ENCODE data around the gene NFATC1.

The NFATC1 gene

DNA sequence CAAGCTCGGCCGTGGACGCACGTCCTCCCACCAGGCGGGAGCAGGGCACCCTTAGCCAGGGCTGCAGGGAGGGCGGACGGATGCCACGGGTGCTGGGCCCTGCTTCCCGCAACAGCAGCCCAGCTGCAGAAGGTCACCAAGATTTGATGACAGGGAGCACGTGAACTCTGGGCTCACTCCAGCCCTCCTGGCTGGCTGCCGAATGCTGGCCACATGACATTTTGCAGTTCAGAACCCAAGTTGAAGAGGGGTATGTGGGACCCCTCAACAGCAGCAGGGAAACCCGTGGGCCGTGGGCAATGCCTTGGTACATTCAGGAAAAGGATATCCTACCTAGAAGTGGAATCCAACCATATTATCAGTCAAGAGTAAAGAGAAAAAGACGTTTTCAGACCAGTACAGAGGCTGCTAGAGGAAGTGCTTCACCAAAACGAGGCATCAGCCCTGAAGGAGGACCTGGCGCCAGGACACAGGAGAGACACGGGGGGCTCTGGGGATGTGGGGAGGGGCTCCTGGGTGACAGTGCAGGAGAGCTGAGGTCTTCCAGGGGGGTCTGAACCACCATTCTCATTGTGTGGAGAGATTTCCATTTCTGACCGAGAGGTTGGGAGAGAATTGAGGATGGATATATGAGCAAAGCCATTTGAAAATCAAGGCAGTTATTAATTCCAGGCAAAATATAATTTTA is 176.5 kb downstream of the NFATC1 start:
- Histone ChIP-seq H3K9me3 (no peaks in the 10 kb centered on the region), H3K4me3 (ENCODE audit: low read depth in 1 of 2, low read length in 1 of 2) (no peak overlapping the region), H3K36me3 (no peaks in the 10 kb centered on the region), H3K4me1 (ENCODE audit: control insufficient read depth in 1 of 2, insufficient read depth in 1 of 2, low read depth in 1 of 2, low read length in 1 of 2) (peaks cover 6 to 7% of the 10 kb centered on the region in 2 experiments), H3K27ac (no peak overlapping the region), H3K27me3 (no peaks in the 10 kb centered on the region)
- TF ChIP-seq, protein P1, sequence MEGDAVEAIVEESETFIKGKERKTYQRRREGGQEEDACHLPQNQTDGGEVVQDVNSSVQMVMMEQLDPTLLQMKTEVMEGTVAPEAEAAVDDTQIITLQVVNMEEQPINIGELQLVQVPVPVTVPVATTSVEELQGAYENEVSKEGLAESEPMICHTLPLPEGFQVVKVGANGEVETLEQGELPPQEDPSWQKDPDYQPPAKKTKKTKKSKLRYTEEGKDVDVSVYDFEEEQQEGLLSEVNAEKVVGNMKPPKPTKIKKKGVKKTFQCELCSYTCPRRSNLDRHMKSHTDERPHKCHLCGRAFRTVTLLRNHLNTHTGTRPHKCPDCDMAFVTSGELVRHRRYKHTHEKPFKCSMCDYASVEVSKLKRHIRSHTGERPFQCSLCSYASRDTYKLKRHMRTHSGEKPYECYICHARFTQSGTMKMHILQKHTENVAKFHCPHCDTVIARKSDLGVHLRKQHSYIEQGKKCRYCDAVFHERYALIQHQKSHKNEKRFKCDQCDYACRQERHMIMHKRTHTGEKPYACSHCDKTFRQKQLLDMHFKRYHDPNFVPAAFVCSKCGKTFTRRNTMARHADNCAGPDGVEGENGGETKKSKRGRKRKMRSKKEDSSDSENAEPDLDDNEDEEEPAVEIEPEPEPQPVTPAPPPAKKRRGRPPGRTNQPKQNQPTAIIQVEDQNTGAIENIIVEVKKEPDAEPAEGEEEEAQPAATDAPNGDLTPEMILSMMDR (IDR thresholded peaks at IDR 0.05), result no peak

DNA sequence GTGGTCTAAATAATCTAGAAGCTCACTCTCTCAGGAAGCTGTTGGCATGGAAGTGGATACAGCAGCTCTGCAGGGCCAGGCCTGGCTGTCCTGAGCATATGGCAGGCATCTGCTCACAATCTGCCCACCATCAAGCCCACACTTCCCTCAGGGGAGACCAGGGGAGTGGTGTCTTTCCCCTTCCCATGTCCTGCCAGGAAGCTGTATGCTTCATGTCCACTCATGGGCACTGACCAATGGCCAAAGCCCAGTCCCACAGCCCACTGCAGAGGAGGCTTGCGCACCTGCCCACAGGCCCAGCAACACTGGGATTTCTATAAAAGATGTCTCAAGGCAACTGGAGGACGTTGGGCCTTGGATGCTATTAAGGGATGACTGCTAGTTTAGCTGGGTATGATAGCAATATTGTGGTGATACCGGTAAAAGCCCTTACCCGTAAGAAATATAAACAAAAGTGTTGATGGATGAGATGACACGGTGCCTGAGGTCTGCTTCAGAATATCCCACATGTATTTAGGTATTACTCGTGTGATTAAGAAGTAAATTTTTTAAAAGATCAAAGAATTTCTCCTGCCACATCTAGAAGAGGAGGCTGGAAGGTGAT is 177.2 kb downstream of the NFATC1 start:
- H3K4me3 ChIP-seq (ENCODE audit: low read depth in 1 of 2, low read length in 1 of 2), result no peak overlapping the region
- peaks cover 5 to 7% of the 10 kb centered on the region in 2 experiments for H3K4me1 ChIP-seq (ENCODE audit: control insufficient read depth in 1 of 2, insufficient read depth in 1 of 2, low read depth in 1 of 2, low read length in 1 of 2)
- no peaks in the 10 kb centered on the region for H3K27me3 ChIP-seq
- H3K27ac ChIP-seq, result no peak overlapping the region
- H3K9me3 ChIP-seq, result no peaks in the 10 kb centered on the region
- TF ChIP-seq, protein P1 (IDR thresholded peaks at IDR 0.05), result no peak
- H3K36me3 ChIP-seq, result no peaks in the 10 kb centered on the region

DNA sequence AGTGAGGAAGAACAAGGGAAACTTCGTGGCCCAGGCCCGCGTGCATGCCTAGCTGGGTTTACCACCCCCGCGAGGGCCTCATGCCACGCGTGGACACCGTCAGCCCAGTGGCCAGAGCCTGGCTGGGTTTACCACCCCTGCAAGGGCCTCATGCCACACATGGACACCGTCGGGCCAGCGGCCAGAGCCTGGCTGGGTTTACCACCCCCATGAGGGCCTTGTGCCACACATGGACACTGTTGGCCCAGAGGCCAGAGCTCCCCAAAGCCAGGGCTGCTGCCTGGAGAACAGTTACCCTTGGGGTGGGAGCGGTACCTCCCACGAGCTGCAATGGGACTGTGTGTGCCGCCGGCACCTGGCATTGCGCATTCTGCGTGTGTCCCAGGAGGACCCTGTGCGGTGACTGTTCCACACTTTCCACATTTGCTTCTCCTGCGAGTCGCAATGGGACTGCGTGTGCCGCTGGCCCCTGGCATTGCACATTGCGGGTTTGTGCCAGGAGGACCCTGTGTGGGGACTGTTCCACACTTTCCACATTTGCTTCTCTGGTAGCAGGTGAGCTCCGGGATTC is 178.3 kb downstream of the NFATC1 start:
- Histone ChIP-seq H3K4me3 (ENCODE audit: low read depth in 1 of 2, low read length in 1 of 2) (no peak overlapping the region), H3K9me3 (no peaks in the 10 kb centered on the region), H3K4me1 (ENCODE audit: control insufficient read depth in 1 of 2, insufficient read depth in 1 of 2, low read depth in 1 of 2, low read length in 1 of 2) (peaks cover 5 to 7% of the 10 kb centered on the region in 2 experiments), H3K27me3 (no peaks in the 10 kb centered on the region), H3K36me3 (no peaks in the 10 kb centered on the region), H3K27ac (no peak overlapping the region)
- TF ChIP-seq, protein P1 (IDR thresholded peaks at IDR 0.05), result no peak

DNA sequence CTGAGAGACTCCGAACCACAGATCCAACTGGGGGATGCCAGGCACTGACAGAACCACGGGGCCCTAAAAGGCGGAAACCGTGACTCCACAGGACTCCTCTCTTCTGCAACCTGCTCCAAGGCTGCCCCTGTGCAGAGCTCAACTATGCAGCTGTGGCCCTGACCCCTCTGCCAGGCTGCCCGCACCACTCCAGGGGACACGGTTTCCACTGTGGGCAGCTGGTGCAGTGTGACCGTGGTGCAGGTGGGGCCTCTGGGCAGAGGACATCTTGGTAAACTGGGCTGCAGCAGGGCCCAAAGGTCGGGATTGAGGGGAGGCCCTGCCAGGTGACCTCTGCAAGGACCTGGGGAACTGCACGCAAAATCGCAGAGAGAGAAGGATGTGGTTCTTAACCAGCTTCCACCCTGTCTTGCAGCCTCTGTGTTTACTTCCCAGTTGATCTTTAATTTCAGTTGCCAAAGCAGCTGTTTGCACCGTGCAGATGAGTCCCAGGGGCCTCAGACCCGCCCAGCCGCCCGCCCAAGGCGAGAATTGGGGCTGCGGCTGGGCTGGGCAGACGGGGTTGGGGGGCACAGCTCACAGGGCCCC is 179.3 kb downstream of the NFATC1 start:
- no peak overlapping the region for H3K4me3 ChIP-seq (ENCODE audit: low read depth in 1 of 2, low read length in 1 of 2)
- no peaks in the 10 kb centered on the region for H3K27me3 ChIP-seq
- H3K36me3 ChIP-seq, result no peaks in the 10 kb centered on the region
- no peak overlapping the region for H3K27ac ChIP-seq
- H3K9me3 ChIP-seq, result no peaks in the 10 kb centered on the region
- peaks cover 5 to 7% of the 10 kb centered on the region in 2 experiments for H3K4me1 ChIP-seq (ENCODE audit: control insufficient read depth in 1 of 2, insufficient read depth in 1 of 2, low read depth in 1 of 2, low read length in 1 of 2)
- TF ChIP-seq, protein P1 (IDR thresholded peaks at IDR 0.05), result no peak

DNA sequence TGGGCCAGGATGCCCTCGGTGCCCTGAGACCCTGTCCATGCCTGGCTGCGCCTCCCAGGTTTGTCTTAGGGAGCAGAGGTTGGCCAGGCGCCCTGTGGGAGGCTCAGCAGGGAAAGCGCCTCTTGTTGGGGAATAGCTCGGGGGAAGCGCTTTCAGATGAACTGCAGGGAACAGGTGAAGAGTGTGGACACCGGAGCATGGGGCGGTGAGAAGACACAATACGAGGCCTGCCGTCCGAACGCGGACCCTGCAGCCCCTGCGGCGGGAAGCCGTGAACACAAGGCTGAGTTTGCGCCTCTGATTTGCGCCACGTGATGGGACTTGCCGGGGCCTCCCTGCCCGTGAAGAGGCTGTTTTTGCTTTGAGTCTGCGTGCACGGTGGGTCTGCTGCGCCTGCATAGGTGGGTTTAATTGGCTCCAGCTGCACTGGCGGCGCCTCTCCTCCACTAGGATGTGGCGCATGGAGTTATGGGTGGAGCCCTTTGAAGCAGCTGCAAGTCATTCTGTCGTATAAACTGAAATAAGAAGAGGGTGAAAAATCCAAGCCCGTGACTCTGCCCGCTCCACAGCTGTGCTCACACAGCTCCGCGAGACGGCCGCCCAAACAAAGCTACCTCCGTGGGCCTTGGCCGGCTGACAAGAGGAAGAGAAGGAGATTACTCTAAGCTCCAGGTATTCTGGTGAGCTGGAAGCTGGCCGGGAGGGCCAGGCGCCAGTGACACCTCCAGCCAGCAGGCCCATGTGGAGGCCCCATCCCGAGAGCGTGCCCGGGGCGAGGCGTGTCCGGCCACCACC is 180.4 kb downstream of the NFATC1 start:
- H3K9me3 ChIP-seq, result no peaks in the 10 kb centered on the region
- H3K36me3 ChIP-seq, result no peaks in the 10 kb centered on the region
- TF ChIP-seq, protein P1 (IDR thresholded peaks at IDR 0.05), result no peak
- peaks cover 5 to 7% of the 10 kb centered on the region in 2 experiments for H3K4me1 ChIP-seq (ENCODE audit: control insufficient read depth in 1 of 2, insufficient read depth in 1 of 2, low read depth in 1 of 2, low read length in 1 of 2)
- H3K4me3 ChIP-seq (ENCODE audit: low read depth in 1 of 2, low read length in 1 of 2), result no peak overlapping the region
- no peak overlapping the region for H3K27ac ChIP-seq
- no peaks in the 10 kb centered on the region for H3K27me3 ChIP-seq
